ENCODE results near the gene TMEM164. TPM values are rescaled to one million over a fixed set of nuclear protein-coding genes. Genes with fewer than 3 reads are reported as not detected.
A peak's percentile ranks its signal among the peaks of the same experiment; 100 is the strongest.

TMEM164 gene
- total and polyA plus RNA-seq, 7 experiments from 2014 or later, result 0.92 to 30.1 (median 17.5) TPM

DNA sequence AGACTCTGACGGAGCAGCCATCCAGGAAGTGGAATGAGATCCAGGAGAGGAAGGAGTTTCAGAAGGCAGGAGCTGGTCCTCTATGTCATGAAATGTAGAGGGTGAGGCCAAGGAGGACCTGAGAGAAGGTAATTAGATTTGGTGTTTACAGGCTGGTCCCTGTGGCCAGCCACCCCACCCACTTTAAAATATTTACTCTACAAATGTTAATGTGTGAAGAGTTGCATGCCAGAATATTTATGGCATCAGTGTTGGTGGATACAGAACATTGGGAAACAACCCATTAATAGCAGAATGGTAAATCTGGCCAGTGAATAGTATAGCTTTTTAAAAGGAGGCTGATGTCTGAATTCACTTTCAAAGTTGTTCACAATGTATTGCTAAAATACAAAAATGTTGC is 17.6 kb downstream of the TMEM164 start:
- H3K4me1 Mint-ChIP-seq, result peaks cover under 1 to 23% (median 6%) of the 10 kb centered on the region in 7 donors
- DNase-seq (no peak), ATAC-seq (no peak)
- no peaks in the 10 kb centered on the region for H3K4me1 ChIP-seq (ENCODE audit: control insufficient read depth in 2 of 2, insufficient read depth in 2 of 2, low read length in 2 of 2)
- H3K27me3 ChIP-seq (ENCODE audit: control insufficient read depth in 2 of 2, insufficient read depth in 2 of 2, low read length in 2 of 2), result no peaks in the 10 kb centered on the region
- no peak overlapping the region for H3K27ac ChIP-seq (ENCODE audit: low read depth, low read length)
- no peaks in the 10 kb centered on the region for H3K36me3 ChIP-seq (ENCODE audit: control insufficient read depth in 2 of 3, insufficient read depth in 3 of 3, low read length in 3 of 3)
- no peaks in the 10 kb centered on the region for H3K9me3 Mint-ChIP-seq
- intact Hi-C loops (cut with micrococcal nuclease), result no loop called here
- H3K9me3 ChIP-seq (ENCODE audit: control insufficient read depth in 2 of 3, low read length in 3 of 3), result no peaks in the 10 kb centered on the region
- H3K4me3 Mint-ChIP-seq, result no peak overlapping the region
- no peak overlapping the region for H3K27ac Mint-ChIP-seq
- CTCF ChIA-PET, result no interaction called here
- POLR2A ChIA-PET, result no interaction called here
- H3K36me3 Mint-ChIP-seq, result peaks cover 0 to 7% (median 4%) of the 10 kb centered on the region in 5 donors
- H3K4me3 ChIP-seq (ENCODE audit: low read length), result no peak overlapping the region
- no peaks in the 10 kb centered on the region for H3K27me3 Mint-ChIP-seq

GRCh38 chrX:110021258-110022022 is 18.5 kb downstream of the TMEM164 start:
- H3K4me3 Mint-ChIP-seq, result no peak overlapping the region
- CTCF ChIA-PET, result no interaction called here
- no peaks in the 10 kb centered on the region for H3K36me3 ChIP-seq (ENCODE audit: control insufficient read depth in 2 of 3, insufficient read depth in 3 of 3, low read length in 3 of 3)

DNA sequence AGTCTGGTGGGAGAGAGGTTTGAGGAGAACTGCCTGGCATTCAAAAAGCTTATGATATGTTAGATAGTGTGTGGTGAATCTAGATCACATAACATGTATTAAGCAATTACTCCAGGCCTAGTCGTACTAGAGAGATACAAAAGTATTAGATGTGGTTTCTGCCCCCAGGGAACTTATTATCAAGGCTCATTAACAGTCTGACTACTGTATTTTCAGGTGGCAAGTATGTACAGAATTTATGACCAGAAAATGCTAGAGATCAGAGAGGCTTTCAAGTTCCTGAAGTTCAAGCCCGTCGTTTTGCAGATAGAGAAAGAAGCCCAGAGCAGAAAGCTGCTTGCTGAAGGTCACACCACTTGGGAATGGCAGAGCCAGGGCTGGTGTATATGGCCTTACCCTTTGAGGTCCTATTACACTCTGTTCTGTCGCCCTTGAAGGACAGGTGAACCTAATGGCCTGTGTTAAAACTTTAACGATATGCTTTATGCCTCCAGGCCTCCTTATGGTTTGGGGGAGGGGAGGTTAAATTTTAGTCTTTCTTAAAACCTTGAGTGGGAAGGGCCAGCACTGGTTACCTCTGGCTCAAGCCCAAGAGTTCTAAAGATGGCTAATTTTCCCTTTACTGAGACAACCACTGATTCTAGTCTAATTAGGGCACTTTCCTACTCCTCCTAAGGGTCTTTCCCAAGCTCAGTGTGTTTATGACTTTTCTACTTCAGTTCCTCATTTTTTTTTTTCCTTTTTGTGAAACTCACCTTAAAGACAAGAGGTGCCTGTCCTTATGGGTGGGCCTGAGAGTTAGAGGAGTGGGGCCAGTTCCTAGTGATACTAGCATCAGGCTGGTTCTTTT is 19.9 kb downstream of the TMEM164 start:
- Mint-ChIP-seq H3K9me3 (no peaks in the 10 kb centered on the region), H3K27me3 (no peaks in the 10 kb centered on the region), H3K4me3 (no peak overlapping the region), H3K4me1 (peaks cover 1 to 29% (median 8%) of the 10 kb centered on the region in 7 donors), H3K36me3 (peaks cover 0 to 4% (median 2%) of the 10 kb centered on the region in 5 donors), H3K27ac (peak overlapping the region in 1 of 9 donors; percentile 60)
- no peaks in the 10 kb centered on the region for H3K9me3 ChIP-seq (ENCODE audit: control insufficient read depth in 2 of 3, low read length in 3 of 3)
- intact Hi-C loops (cut with micrococcal nuclease), result no loop called here
- no peak overlapping the region for H3K4me3 ChIP-seq (ENCODE audit: low read length)
- H3K36me3 ChIP-seq (ENCODE audit: control insufficient read depth in 2 of 3, insufficient read depth in 3 of 3, low read length in 3 of 3), result no peaks in the 10 kb centered on the region
- H3K4me1 ChIP-seq (ENCODE audit: control insufficient read depth in 2 of 2, insufficient read depth in 2 of 2, low read length in 2 of 2), result no peaks in the 10 kb centered on the region
- POLR2A ChIA-PET, result no interaction called here
- H3K27me3 ChIP-seq (ENCODE audit: control insufficient read depth in 2 of 2, insufficient read depth in 2 of 2, low read length in 2 of 2), result no peaks in the 10 kb centered on the region
- H3K27ac ChIP-seq (ENCODE audit: low read depth, low read length), result no peak overlapping the region
- ATAC-seq, result no peak
- CTCF ChIA-PET, result no interaction called here
- no peak for DNase-seq

More at GRCh38 chrX:110021258-110022022, 18.5 kb downstream of the TMEM164 start:
- intact Hi-C loops (cut with micrococcal nuclease), result no loop called here
- Histone ChIP-seq H3K4me3 (ENCODE audit: low read length) (no peak overlapping the region), H3K9me3 (ENCODE audit: control insufficient read depth in 2 of 3, low read length in 3 of 3) (no peaks in the 10 kb centered on the region), H3K4me1 (ENCODE audit: control insufficient read depth in 2 of 2, insufficient read depth in 2 of 2, low read length in 2 of 2) (no peaks in the 10 kb centered on the region), H3K27me3 (ENCODE audit: control insufficient read depth in 2 of 2, insufficient read depth in 2 of 2, low read length in 2 of 2) (no peaks in the 10 kb centered on the region), H3K27ac (ENCODE audit: low read depth, low read length) (no peak overlapping the region)
- Mint-ChIP-seq H3K4me1 (peaks cover 2 to 29% (median 6%) of the 10 kb centered on the region in 7 donors), H3K27ac (no peak overlapping the region), H3K9me3 (no peaks in the 10 kb centered on the region), H3K36me3 (peaks cover 0 to 7% (median 4%) of the 10 kb centered on the region in 5 donors), H3K27me3 (no peaks in the 10 kb centered on the region)
- no peak for DNase-seq
- POLR2A ChIA-PET, result no interaction called here
- ATAC-seq, result no peak

DNA sequence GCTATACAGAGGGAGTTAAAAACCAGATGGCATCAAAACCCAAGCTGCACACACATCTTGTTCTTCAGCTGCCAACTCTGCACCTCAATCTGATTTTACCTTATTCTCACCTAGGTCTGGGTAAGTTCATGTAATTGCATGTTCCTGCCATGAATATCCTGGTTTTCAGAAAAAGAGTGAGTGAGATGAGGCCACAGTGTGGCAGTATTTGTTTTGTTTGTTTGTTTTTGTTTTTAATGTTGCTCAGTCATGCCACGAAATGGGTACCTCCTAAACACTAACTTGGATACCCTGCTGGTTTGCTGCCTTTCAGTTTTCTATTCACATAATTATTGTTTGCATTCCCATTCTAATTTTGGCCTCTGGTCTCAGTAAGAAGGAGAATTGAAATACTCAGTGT is 22.5 kb downstream of the TMEM164 start:
- Mint-ChIP-seq H3K4me1 (peaks cover 3 to 39% (median 17%) of the 10 kb centered on the region in 7 donors), H3K27me3 (no peaks in the 10 kb centered on the region), H3K9me3 (no peaks in the 10 kb centered on the region), H3K36me3 (peaks cover 0 to 4% (median 0%) of the 10 kb centered on the region in 5 donors), H3K27ac (no peak overlapping the region), H3K4me3 (no peak overlapping the region)
- no peaks in the 10 kb centered on the region for H3K27me3 ChIP-seq (ENCODE audit: control insufficient read depth in 2 of 2, insufficient read depth in 2 of 2, low read length in 2 of 2)
- no peak for ATAC-seq
- H3K9me3 ChIP-seq (ENCODE audit: control insufficient read depth in 2 of 3, low read length in 3 of 3), result no peaks in the 10 kb centered on the region
- no peak for DNase-seq
- intact Hi-C loops (cut with micrococcal nuclease), result no loop called here
- H3K27ac ChIP-seq (ENCODE audit: low read depth, low read length), result no peak overlapping the region
- H3K4me3 ChIP-seq (ENCODE audit: low read length), result no peak overlapping the region
- no peaks in the 10 kb centered on the region for H3K36me3 ChIP-seq (ENCODE audit: control insufficient read depth in 2 of 3, insufficient read depth in 3 of 3, low read length in 3 of 3)
- CTCF ChIA-PET, result no interaction called here
- POLR2A ChIA-PET, result interaction anchor here (1.1 kb wide), 1 partner anchor 25 kb away, joined by 3 read pairs; no protein-coding TSS in a partner anchor
- peaks cover 0 to 6% of the 10 kb centered on the region in 2 donors for H3K4me1 ChIP-seq (ENCODE audit: control insufficient read depth in 2 of 2, insufficient read depth in 2 of 2, low read length in 2 of 2)

- intact Hi-C loops (cut with micrococcal nuclease), result no loop called here
- Histone ChIP-seq H3K9me3 (ENCODE audit: control insufficient read depth in 2 of 3, low read length in 3 of 3) (no peaks in the 10 kb centered on the region), H3K4me3 (ENCODE audit: low read length) (no peak overlapping the region), H3K4me1 (ENCODE audit: control insufficient read depth in 2 of 2, insufficient read depth in 2 of 2, low read length in 2 of 2) (peaks cover 0 to 6% of the 10 kb centered on the region in 2 donors), H3K27ac (ENCODE audit: low read depth, low read length) (no peak overlapping the region), H3K36me3 (ENCODE audit: control insufficient read depth in 2 of 3, insufficient read depth in 3 of 3, low read length in 3 of 3) (no peaks in the 10 kb centered on the region), H3K27me3 (ENCODE audit: control insufficient read depth in 2 of 2, insufficient read depth in 2 of 2, low read length in 2 of 2) (no peaks in the 10 kb centered on the region)
- Mint-ChIP-seq H3K9me3 (no peaks in the 10 kb centered on the region), H3K36me3 (peaks cover 0 to 6% (median 3%) of the 10 kb centered on the region in 5 donors), H3K27me3 (no peaks in the 10 kb centered on the region), H3K4me3 (no peak overlapping the region), H3K4me1 (peaks cover 5 to 39% (median 17%) of the 10 kb centered on the region in 7 donors), H3K27ac (peak overlapping the region in 1 of 9 donors; percentile 18)
- POLR2A ChIA-PET, result no interaction called here
- DNase-seq (no peak), ATAC-seq (no peak)
- CTCF ChIA-PET, result no interaction called here
Observed at GRCh38 chrX:110026099-110026844, 23.4 kb downstream of the TMEM164 start.

- Mint-ChIP-seq H3K4me3 (no peak overlapping the region), H3K4me1 (peaks cover 5 to 25% (median 11%) of the 10 kb centered on the region in 7 donors), H3K9me3 (no peaks in the 10 kb centered on the region), H3K36me3 (peaks cover 0 to 12% (median 8%) of the 10 kb centered on the region in 5 donors), H3K27me3 (no peaks in the 10 kb centered on the region), H3K27ac (no peak overlapping the region)
- Histone ChIP-seq H3K4me3 (ENCODE audit: low read length) (no peak overlapping the region), H3K9me3 (ENCODE audit: control insufficient read depth in 2 of 3, low read length in 3 of 3) (no peaks in the 10 kb centered on the region), H3K36me3 (ENCODE audit: control insufficient read depth in 2 of 3, insufficient read depth in 3 of 3, low read length in 3 of 3) (no peaks in the 10 kb centered on the region), H3K27ac (ENCODE audit: low read depth, low read length) (no peak overlapping the region), H3K27me3 (ENCODE audit: control insufficient read depth in 2 of 2, insufficient read depth in 2 of 2, low read length in 2 of 2) (no peaks in the 10 kb centered on the region), H3K4me1 (ENCODE audit: control insufficient read depth in 2 of 2, insufficient read depth in 2 of 2, low read length in 2 of 2) (peaks cover 0 to 6% of the 10 kb centered on the region in 2 donors)
- ChIA-PET CTCF (no interaction called here), POLR2A (no interaction called here)
- intact Hi-C loops (cut with micrococcal nuclease), result no loop called here
- ATAC-seq, result no peak
- DNase-seq, result no peak
Observed at GRCh38 chrX:110032534-110033147, 29.7 kb downstream of the TMEM164 start.

Data from naive thymus-derived CD4-positive, alpha-beta T cell (primary cell).